SHP77 treated with DMSO at 0.1 percent for 48 hours (cell line): ENCODE measurements around the gene TMPRSS11E.
A peak's percentile ranks its signal among the peaks of the same experiment; 100 is the strongest.
"Not testable (repeated sequence)": the region's sequence is repeated elsewhere in the genome, so short reads cannot be mapped to it uniquely, and the experiment has no call there.

ENCODE experiments used
- DNase-seq: peaks from one replicate; lab custom pipeline; 2025; lab: John Stamatoyannopoulos, UW

TMPRSS11E gene

DNA sequence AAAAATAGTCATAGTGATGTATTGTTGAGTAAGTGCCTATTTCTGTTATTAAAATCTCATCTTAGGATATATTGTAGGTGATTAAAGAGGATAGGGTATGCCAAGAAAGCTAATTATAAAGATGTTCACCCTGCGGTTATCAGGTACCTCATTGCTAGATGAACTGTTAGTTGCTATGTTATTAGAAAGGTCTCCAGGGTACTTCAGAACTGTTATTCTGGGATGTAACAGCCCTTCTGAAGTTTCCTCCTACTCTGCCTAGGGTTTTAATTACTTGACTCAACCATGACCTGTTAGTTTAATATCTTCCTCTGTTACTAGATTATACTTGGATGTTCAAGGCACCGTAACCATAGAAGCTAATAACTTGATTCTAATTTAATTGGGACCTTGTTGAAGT, 15.4 kb downstream of the TMPRSS11E start:
- no peak for DNase-seq

DNA sequence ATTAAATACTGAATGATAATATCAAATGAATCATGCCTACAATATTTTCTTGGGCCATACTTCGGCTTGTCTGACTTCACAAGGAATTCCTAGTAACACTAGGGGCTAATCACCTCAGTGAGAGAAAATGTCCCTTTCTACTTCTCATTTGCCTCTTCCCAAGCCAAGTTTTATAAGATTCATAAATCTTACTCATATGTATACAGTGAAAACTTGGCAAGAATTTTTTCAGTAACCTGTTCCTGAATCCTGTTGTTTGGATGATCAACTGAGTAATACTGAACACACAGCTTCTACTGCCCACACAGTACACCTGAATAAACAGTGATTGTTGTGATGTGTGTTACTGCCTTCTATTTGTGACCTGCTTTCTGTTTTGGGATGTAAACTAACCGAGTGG, 16.5 kb downstream of the TMPRSS11E start:
- no peak for DNase-seq

DNA sequence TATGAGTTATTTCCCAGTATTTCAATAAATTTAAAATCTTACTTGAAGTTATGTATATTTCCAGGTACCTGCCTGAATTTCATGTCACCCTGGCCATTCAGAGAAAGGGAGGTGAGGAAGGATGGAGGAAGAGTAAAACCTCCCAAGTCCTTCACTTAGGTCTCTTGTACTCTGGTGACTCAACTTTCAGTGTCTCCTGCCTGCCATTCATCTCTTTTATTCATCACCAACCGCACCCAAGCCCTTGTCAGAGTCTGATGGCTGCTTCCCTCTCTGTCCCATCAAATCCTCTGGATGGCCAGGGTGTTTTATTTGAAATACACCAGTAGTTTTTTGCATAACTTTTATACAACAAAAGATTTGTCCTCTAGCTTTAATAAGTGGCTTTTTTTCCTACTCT, 17.8 kb downstream of the TMPRSS11E start:
- DNase-seq = no peak

DNA sequence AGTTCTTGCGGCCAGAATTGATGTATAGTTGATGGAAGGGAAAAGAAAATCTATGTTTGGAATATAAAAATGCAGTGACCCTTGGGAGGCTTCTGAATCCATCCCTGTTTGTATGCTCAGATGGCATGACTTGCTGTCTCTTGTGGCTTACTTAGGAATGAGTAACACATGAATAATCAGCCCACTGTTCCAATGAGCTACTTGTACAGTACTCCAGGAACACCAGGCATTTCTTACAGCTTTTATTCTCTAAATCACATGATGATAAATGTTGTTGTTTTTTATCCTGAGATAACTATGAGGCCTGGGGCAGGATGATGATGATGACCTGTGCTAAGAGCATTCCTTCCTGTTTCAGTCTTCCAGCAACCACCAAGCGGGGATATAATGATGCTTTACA, 18.9 kb downstream of the TMPRSS11E start:
- DNase-seq = no peak

DNA sequence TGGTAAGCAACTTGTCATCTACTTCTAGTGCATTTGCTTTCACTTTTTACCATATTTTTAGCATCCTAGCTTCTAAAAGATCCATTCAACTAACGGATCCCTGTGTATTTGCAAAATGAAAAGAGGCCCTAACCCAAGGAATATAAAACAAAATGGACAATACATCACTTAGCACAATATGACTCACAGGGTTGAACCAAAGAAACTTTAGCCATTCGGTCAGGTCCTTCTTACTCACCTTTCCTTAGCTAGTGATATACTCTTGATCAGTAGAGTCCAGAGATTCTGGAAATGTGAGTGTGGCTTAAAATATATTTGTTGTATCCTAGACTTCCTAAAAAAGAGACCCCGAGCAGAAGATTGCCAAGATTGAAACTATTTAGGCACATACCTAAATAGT, 19.5 kb downstream of the TMPRSS11E start:
- DNase-seq = no peak

DNA sequence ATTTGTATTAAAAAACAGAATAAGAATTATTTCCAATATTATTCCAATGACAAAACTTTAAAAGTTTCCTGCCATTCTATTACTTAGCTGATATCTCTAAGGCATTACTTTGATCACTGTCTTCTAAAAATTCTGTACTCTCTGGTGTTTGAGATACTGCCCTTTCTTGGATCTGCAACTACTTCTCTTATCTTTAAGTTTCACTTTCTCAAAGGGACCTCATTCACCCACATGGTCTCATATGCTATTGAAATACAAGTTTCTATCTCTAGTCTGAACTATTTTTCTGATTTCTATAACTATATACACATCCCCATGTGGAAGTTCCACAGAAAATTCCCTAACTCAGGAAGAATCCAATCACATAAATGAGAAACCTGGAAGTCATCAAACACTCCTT, 22.2 kb downstream of the TMPRSS11E start:
- no peak for DNase-seq

DNA sequence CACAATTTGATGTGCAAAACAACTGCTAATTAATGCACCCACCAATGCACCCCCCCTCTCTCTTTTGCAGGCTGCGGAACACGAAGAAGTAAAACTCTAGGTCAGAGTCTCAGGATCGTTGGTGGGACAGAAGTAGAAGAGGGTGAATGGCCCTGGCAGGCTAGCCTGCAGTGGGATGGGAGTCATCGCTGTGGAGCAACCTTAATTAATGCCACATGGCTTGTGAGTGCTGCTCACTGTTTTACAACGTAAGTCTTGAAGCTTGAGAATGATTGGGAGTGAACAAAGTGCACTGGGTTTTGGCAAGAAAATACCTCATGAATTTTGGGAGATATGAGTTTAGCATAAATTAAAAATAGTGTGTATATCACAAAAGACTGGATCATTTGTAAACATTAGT, 28.9 kb downstream of the TMPRSS11E start:
- no peak for DNase-seq

DNA sequence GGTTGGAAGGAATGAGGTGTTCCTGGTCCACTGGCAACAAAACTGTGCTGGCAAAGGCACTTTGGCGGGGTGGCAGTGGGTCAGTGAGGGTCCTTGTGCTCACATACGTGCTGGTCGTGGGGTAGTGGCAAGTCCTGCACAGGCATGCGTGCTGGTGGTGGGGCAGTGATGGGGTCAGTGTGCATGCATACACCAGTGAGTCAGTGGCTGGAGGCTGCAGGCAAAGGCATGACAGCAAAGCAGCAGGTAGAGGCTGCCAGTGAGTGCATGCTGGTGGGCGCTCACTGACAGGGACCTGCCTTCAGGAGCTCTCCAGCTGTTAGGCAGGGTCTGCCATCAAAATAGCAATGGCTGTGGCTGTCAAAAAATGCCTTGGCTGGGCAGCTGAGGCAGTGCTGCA, 42.1 kb downstream of the TMPRSS11E start:
- DNase-seq = no peak

DNA sequence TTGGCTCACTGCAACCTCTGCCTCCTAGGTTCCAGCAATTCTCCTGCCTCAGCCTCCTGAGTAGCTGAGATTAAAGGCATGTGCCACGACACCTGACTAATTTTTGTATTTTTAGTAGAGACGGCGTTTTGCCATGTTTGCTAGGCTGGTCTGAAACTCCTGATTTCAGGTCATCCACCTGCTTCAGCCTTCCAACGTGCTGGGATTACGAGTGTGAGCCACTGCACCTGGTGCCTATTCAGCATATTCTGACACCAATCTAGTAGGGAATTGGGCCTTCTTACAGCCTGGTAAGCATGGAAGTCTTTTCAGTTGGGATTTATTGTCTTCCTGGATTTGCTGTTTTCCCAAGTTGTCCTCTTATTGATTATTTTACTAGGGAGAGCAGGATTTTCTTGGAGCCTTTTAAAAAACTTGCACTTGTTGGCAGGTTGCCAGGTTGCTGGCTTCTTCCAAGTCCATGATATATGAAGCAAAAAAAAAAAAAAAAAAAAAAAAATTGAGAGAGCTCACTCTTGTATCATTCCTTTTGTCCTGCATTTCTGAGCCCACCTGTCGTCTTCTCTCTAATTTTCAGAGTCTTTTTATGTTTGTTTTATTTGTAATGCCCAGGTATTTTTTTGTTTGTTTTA, 43.7 kb downstream of the TMPRSS11E start:
- no peak for DNase-seq

DNA sequence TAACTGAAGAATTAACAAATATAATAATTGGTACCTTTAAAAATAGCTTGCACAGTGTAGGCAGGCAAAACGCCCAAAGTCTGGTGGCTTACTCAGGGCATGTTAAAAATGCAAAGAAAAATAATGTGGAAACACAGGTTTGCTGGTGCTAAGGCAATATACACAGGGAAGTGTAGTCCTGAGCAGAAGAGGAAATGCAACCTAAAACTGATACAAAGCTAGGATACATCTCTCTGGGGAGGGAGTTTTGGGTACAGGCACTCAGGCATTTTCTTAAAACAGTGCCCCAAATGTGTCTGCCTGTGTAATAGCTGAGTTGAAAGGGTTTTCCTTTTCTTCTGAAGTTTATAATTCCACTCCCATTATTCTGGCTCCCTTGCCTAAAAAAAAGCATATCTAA, 47.4 kb downstream of the TMPRSS11E start:
- DNase-seq = no peak

DNA sequence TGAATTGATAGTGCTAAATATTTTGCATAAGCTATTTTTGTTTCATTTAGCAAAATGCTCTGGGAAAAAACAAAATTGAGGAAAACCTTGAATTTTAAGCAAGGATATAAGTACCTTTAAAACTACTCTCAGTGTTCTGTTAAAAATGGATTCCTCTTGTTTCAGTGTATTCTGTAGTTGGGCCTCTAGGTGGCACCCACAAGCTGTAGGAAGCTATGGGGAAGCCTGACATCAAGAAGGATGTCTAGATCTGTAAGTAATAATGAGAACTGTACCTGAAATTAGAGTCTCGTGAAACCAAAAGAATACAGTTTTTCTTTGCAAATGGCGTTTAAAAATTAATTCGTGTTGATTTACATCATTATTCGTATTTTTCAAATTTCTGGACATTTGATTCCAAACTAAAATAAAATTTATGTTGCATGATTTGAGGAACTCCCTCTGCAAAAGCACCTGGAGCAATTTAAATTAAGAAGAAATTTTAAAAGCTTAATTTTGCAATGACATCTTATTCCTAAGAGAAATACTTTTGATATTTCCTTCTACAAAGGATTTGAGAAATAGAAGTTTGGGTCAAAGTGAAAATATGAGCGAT, 51.2 kb downstream of the TMPRSS11E start:
- DNase-seq = peak; percentile 9

DNA sequence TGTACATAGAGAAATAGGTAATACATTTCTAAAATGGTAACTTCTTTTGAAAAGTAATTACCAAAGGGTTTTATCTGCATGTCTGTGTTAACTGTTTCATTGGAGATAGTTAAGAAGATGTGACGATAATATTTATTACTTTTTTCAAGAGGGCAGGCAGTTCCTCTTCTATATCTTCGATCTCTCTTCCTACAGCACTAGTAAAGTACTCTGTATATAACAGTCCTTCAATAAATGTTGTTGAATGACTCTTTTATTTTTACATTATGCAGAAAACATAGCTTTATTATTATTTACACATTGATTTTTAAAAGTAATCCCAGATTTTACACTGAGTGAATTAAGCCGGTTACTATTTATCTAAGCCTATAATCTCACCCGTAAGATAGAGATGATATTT, 51.8 kb downstream of the TMPRSS11E start:
- DNase-seq = no peak

DNA sequence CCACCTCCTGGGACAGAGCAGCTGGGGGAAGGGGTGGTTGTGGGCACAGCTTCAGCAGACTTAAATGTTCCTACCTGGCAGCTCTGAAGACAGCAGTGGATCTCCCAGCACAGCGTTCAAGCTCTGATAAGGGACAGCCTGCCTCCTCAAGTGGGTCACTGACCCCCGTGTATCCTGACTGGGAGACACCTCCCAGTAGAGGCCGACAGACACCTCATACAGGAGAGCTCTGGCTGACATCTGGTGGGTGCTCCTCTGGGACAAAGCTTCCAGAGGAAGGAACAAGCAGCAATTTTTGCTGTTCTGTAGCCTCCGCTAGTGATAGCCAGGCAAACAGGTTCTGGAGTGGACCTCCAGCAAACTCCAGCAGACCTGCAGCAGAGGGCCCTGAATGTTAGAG, 56.2 kb downstream of the TMPRSS11E start:
- DNase-seq = not testable (repeated sequence)

DNA sequence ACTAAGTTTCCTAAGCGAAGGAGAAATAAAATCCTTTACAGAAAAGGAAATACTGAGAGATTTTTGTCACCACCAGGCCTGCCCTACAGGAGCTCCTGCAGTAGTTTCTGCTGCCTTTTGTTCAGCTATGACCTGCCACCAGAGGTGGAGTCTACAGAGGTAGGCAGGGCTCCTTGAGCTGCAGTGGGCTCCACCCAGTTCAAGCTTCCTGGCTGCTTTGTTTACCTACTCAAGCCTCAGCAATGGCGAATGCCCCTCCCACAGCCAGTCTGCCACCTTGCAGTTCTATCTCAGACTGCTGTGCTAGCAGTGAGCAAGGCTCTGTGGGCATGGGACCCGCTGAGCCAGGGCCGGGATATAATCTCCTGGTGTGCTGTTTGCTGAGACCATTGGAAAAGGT, 57.6 kb downstream of the TMPRSS11E start:
- DNase-seq = not testable (repeated sequence)

DNA sequence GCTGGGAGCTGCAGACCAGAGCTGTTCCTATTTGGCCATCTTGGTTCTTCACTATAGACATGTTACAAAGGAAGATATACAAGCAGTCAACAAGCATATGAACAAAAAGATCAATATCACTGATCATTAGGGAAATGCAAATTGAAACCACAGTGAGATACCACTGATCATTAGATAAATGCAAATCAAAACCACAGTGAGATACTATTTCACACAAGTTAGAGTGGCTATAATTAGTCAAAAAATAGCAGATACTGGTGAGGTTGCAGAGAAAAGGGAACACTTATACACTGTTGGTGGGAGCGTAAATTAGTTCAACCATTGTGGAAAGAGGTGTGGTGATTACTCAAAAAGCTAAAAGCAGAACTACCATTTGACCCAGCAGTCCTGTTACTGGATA, 58.2 kb downstream of the TMPRSS11E start:
- not testable (repeated sequence) for DNase-seq

DNA sequence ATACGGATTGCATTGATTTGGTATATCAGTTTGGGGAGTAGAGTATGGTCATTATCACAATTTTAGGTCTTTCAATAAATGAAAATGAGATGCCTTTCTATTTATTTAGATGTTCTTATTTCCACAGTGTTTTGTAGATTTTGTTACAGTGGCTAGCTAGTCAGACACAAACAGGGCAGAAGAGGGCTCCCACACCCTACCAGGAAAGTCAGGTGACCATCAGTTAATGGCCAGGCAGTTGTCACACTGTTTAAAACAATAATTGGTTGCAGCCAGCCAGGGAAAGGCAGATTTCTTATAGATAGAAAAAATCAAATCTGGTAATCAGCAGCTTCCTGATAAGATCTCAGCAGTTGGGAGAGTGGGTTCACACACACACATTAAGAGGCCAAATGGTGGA, 71.6 kb downstream of the TMPRSS11E start:
- no peak for DNase-seq

DNA sequence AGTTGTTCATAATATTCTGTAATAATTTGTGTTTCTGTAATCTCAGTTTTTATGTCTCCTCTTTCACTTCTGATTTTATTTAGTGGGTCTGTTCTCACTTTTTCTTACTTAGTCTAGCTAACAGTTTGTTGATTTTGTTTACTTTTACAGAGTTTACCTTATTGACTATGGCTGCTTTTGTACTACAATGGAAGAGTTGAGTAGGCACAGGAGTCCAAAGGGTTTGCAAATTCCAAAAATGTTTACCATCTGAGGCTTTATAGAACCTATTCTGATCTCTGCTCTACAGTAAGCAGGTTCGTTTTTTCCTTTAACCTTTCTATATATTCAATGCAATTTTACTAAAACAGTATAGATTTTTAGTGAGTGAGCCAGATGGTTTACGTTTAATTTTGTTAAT, 73.7 kb downstream of the TMPRSS11E start:
- no peak for DNase-seq

DNA sequence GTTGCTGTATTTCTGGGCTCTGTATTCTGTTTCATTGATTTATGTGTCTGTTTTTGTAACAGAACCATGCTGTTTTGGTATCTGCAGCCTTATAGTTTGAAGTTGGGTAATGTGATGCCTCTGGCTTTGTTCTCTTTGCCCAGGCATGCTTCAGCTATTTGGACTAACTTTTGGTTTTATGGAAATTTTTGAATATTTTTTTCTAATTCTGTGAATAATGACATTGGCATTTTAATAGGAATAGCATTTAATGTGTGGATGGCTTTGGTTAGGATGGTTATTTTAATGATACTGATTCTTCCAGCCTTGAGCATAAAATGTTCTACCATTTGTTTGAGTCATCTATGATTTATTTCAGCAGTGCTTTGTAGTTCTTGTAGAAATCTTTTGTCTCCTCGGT, 75.0 kb downstream of the TMPRSS11E start:
- DNase-seq = not testable (repeated sequence)

DNA sequence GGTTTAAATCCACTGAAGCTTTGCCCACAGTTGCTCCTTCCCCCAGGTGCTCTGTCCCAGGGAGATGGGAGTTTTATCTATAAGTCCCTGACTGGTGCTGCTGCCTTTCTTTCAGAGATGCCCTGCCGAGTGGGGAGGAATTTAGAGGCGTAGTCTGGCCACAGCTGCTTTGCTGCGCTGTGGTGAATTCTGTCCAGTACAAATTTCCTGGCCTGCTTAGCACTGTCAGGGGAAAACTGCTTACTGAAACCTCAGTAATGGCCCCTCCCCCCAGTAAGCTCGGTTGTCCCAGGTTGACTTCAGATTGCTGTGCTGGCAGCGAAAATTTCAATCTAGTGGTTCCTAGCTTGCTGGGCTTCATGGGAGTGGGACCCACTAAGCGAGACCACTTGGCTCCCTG, 88.7 kb downstream of the TMPRSS11E start:
- no peak for DNase-seq

DNA sequence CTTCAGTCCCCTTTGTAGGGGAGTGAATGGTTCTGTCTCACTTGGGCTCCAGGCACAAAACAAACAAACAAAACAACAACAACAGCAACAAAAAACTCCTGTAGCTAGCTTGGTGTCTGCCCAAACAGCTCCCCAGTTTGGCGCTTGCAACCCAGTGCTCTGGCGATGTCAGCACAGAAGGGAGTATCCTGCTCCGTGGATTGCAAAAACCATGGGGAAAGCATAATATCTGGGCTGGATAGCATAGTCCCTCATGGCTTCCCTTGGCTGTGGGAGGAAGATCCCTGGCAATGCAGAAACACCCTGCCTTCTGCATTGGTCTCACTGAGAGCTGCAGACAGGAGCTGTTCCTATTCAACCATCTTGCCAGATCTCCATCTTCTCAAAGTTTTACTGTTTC, 89.1 kb downstream of the TMPRSS11E start:
- no peak for DNase-seq

DNA sequence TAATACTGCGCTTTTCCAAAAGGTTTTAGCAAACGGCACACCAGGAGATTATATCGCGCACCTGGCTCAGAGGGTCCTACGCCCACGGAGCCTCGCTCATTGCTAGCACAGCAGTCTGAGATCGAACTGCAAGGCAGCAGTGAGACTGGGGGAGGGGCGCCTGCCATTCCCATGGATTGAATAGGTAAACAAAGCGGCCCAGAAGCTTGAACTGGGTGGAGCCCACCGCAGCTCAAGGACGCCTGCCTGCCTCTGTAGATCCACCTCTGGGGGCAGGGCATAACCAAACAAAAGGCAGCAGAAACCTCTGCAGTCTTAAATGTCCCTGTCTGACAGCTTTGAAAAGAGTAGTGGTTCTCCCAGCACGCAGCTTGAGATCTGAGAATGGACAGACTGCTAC, 95.5 kb downstream of the TMPRSS11E start:
- DNase-seq = not testable (repeated sequence)
